Thoracic aorta (tissue), 2 donors: ENCODE data around the gene SPOCK3. TPM values are rescaled to one million over a fixed set of nuclear protein-coding genes. Genes with fewer than 3 reads are reported as not detected.
"Not testable (repeated sequence)": the region's sequence is repeated elsewhere in the genome, so short reads cannot be mapped to it uniquely, and the experiment has no call there.

Experiments used
- ATAC-seq: fragments of 150-250 bp; one replicate; pipeline ENCODE4 v1.8.0; 2017; ENCODE audit warnings: low read depth; ENCODE audit not compliant: insufficient number of reproducible peaks, low FRiP score
- DNase-seq: peaks from one replicate; pipeline ENCODE4 v3.0.0-alpha.2; 2020; ENCODE audit warnings: low spot score
- H3K27ac ChIP-seq, 2 donors: fragments of 200-600 bp; sonication (generic); 1 replicate in 1 of 2; 2 replicates in 1 of 2; pipeline ENCODE4 v1.5.1; 2016; ENCODE audit warnings: mild to moderate bottlenecking in 2 of 2, moderate library complexity in 2 of 2
- H3K27me3 ChIP-seq: fragments of 200-600 bp; sonication (generic); replicated peaks from 2 replicates; pipeline ENCODE4 v1.6.0; 2016; ENCODE audit warnings: mild to moderate bottlenecking; ENCODE audit not compliant: insufficient read depth
- H3K36me3 ChIP-seq: fragments of 200-600 bp; sonication (generic); one replicate; pipeline ENCODE4 v1.5.1; 2016
- H3K4me1 ChIP-seq, 2 donors: fragments of 200-600 bp; sonication (generic); 1 replicate in 1 of 2; 2 replicates in 1 of 2; pipeline versions ENCODE4 v1.5.1 to v1.6.0; 2016; ENCODE audit warnings: low read depth in 2 of 2, mild to moderate bottlenecking in 1 of 2; ENCODE audit not compliant: control insufficient read depth in 1 of 2
- H3K4me3 ChIP-seq: fragments of 200-600 bp; sonication (generic); 2 replicates; pipeline ENCODE4 v1.5.1; 2016; ENCODE audit warnings: mild to moderate bottlenecking
- H3K9me3 ChIP-seq: fragments of 200-600 bp; sonication (generic); 2 replicates; pipeline ENCODE4 v1.5.1; 2016
- CTCF ChIP-seq: fragments of 200-600 bp; sonication (generic); IDR thresholded peaks from one replicate; pipeline ENCODE4 v1.5.1; 2019; ENCODE audit warnings: antibody characterized with exemption
- total RNA-seq, 2 donors: library from RNA; depleted of rRNA; stranded (reverse); fragments of >200 nt; gene quantifications; one replicate each; pipeline versions ENCODE4 v1.1.0 to v1.2.3, GENCODE V29; 2016

The SPOCK3 gene
- total RNA-seq: not detected

GRCh38 chr4:167234316-167234881, at the start of gene SPOCK3:
SPOCK3 (minus strand) TSS chr4:167234494.
- H3K9me3 ChIP-seq: no peaks in the 10 kb centered on the region
- no peak for TF ChIP-seq CTCF
- no peak for ATAC-seq
- no peak for DNase-seq
- no peaks in the 10 kb centered on the region for H3K36me3 ChIP-seq
- peaks cover 0 to 15% of the 10 kb centered on the region in 2 donors for H3K4me1 ChIP-seq
- H3K27me3 ChIP-seq: no peaks in the 10 kb centered on the region
- no peak within 1 kb of the TSS for H3K27ac ChIP-seq
- H3K4me3 ChIP-seq: peak within 1 kb of the TSS; percentile 68

DNA sequence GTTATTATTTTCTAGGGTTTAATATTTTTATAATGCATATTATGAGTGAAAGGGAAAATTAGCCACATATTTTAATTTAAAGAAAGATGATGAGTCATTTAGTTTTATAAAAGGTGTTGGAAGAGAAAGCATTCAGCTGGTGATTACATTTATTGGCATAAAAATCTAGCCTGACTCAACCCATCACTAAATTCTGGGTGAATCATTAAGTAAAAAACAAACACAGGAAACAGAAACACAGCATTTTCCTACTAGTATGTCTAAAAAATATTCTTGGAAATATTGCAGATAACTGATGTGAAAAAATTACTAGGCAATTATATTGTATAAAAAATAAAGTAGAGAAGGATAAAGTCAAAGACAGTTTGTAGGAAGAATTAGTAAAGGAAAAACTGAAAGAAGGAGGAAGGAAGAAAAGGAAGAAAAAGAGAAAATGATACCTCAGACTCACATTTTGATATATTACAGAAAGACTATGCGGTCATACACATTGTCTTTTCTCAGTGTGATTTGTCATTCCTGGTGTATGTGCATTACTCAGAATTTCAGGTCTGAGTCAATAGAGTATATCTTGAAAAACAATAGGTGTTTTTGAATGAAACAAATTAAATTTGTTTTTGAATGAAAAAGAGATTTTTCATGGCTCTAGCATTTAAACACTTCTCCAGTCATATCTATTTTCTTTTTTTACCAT, 48.0 kb upstream of the SPOCK3 start:
- no peak for ATAC-seq
- Histone ChIP-seq H3K27me3 (no peaks in the 10 kb centered on the region), H3K4me1 (no peaks in the 10 kb centered on the region), H3K27ac (no peak overlapping the region), H3K9me3 (no peaks in the 10 kb centered on the region), H3K4me3 (no peak overlapping the region), H3K36me3 (no peaks in the 10 kb centered on the region)
- no peak for TF ChIP-seq CTCF
- DNase-seq: no peak

DNA sequence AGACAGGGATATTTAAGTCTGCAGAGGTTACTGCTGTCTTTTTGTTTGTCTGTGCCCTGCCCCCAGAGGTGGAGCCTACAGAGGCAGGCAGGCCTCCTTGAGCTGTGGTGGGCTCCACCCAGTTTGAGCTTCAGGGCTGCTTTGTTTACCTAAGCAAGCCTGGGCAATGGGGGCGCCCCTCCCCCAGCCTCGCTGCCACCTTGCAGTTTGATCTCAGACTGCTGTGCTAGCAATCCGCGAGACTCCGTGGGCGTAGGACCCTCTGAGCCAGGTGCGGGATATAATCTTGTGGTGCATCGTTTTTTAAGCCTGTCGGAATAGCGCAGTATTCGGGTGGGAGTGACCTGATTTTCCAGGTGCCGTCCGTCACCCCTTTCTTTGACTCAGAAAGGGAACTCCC, 47.3 kb upstream of the SPOCK3 start:
- not testable (repeated sequence) for DNase-seq, ATAC-seq, H3K27me3 ChIP-seq, H3K4me3 ChIP-seq, H3K4me1 ChIP-seq, H3K36me3 ChIP-seq, H3K27ac ChIP-seq, H3K9me3 ChIP-seq

DNA sequence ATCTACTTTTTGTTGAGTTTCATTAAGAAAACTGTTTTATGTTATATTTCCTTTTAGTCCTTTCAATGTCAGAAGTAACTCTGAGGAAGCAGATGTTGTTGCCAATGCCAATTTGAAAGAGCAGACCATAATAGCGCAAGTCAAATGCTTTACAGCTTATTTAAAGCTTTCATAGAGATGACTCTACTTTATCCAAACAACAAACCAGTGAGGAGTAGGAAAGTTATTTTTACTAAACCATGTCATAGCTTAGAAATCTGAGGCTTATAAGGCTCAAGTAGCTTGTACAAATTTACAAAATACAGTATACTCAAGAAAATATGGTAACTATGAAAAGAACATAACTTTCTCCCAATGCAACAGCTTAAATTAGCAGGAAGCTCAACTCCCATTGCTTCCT, 40.1 kb upstream of the SPOCK3 start:
- DNase-seq (no peak), ATAC-seq (no peak)
- no peaks in the 10 kb centered on the region for H3K27me3 ChIP-seq
- TF ChIP-seq CTCF: no peak
- H3K9me3 ChIP-seq: no peaks in the 10 kb centered on the region
- no peak overlapping the region for H3K4me3 ChIP-seq
- H3K4me1 ChIP-seq: no peaks in the 10 kb centered on the region
- no peaks in the 10 kb centered on the region for H3K36me3 ChIP-seq
- no peak overlapping the region for H3K27ac ChIP-seq

GRCh38 chr4:167265231-167265630, 30.9 kb upstream of the SPOCK3 start:
- Histone ChIP-seq H3K27ac (no peak overlapping the region), H3K4me1 (no peaks in the 10 kb centered on the region), H3K36me3 (no peaks in the 10 kb centered on the region), H3K27me3 (no peaks in the 10 kb centered on the region), H3K9me3 (no peaks in the 10 kb centered on the region), H3K4me3 (no peak overlapping the region)
- no peak for DNase-seq
- TF ChIP-seq CTCF: no peak
- no peak for ATAC-seq

DNA sequence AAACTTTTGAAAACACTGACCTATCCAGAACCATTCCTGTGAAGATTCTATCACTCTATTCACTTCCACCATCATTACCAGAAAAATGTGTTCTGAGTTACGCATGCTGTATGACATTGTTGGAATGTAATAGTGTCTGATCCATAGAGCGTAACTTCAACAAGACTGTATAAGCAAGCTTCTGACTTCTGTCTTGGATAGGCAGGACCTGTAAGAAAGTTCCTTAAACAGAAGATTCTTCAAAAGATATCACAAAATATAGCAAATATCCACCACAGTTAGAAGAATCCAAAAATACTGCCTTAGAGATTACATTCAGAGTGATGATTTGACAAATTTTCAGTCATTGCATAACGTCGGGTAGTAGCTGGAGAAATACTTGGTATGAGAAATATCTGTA, 14.0 kb upstream of the SPOCK3 start:
- H3K27ac ChIP-seq: no peak overlapping the region
- ATAC-seq (no peak), DNase-seq (no peak)
- TF ChIP-seq CTCF: no peak
- no peaks in the 10 kb centered on the region for H3K36me3 ChIP-seq
- peaks cover 4% of the 10 kb centered on the region for H3K9me3 ChIP-seq
- H3K4me3 ChIP-seq: no peak overlapping the region
- no peaks in the 10 kb centered on the region for H3K27me3 ChIP-seq
- no peaks in the 10 kb centered on the region for H3K4me1 ChIP-seq
